ENCODE data around the gene PDGFA. TPM values are rescaled to one million over a fixed set of nuclear protein-coding genes. Genes with fewer than 3 reads are reported as not detected.

Gene PDGFA
- total RNA-seq, 1 donor from 2014 or later, result 78.8 TPM

DNA sequence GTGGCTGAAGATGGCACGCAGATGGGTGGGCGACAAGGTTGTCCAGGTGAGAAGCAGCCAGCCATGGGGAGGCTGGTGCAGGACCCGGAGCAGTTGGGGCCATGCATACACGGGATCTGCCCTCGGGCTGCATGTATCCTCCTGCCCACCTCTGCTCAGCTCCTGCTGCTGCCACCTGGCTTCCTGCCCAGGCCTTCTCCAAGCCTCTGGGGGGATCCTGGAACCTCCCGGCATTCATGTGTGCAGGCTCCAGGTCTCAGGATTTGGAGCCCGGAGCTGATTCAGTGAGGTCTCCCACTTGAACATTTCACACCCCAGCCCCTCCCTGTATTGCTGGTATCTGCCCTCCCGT, 27.0 kb downstream of the PDGFA start:
- Mint-ChIP-seq H3K27ac (peak overlapping the region; percentile 22), H3K9me3 (peaks cover 5% of the 10 kb centered on the region)

DNA sequence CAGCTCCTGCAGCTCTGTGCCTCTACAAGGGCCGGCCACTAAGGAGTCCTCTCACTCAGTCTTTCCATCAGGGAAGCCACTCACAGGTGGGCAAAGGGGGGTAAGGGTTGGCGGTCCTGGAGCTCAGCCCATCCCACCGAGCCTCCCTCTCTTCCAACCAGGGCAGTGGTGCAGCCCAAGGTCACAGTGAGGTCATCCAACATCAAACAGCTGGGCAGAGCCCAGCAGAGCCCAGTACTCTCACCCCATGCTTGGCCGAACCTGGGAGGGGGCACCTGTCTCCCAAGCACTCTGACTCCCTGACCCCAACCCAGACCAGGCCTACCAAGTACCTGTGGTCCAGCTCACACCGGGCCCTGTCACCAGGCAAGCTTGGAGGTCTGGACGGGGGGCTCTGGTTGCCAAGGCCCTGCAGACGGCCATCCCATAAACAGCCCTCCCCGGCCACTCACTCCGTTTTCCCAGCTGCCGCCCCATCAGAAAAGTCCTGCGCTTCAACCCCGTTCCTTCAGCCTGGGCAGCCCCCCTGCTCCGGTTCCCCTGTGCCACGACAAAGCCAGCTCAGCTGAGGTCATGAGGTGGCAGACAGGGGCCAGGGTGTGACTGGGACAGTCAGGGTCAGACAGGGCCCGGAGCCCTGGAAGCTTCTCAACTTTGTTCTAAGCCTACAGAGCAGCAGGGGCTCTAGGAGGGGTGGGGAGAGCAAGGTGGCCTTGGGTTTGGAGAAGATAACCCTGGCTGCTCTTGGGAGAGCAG, 27.5 kb downstream of the PDGFA start:
- no peak overlapping the region for H3K4me3 Mint-ChIP-seq
- TF ChIP-seq, protein P1, sequence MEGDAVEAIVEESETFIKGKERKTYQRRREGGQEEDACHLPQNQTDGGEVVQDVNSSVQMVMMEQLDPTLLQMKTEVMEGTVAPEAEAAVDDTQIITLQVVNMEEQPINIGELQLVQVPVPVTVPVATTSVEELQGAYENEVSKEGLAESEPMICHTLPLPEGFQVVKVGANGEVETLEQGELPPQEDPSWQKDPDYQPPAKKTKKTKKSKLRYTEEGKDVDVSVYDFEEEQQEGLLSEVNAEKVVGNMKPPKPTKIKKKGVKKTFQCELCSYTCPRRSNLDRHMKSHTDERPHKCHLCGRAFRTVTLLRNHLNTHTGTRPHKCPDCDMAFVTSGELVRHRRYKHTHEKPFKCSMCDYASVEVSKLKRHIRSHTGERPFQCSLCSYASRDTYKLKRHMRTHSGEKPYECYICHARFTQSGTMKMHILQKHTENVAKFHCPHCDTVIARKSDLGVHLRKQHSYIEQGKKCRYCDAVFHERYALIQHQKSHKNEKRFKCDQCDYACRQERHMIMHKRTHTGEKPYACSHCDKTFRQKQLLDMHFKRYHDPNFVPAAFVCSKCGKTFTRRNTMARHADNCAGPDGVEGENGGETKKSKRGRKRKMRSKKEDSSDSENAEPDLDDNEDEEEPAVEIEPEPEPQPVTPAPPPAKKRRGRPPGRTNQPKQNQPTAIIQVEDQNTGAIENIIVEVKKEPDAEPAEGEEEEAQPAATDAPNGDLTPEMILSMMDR (IDR thresholded peaks at IDR 0.05; ENCODE audit: unreplicated experiment), result no peak
- H3K4me1 Mint-ChIP-seq, result peaks cover 42% of the 10 kb centered on the region
- peaks cover 5% of the 10 kb centered on the region for H3K9me3 Mint-ChIP-seq
- H3K27ac Mint-ChIP-seq, result peak overlapping the region; percentile 21
- no peak for DNase-seq (ENCODE audit: low spot score in 2 of 2, unreplicated experiment in 2 of 2)
- H3K27me3 Mint-ChIP-seq (ENCODE audit: low read depth), result no peaks in the 10 kb centered on the region
- peaks cover 6% of the 10 kb centered on the region for H3K36me3 Mint-ChIP-seq

More for the DNA sequence above, 27.0 kb downstream of the PDGFA start:
- no peaks in the 10 kb centered on the region for H3K27me3 Mint-ChIP-seq (ENCODE audit: low read depth)
- H3K4me3 Mint-ChIP-seq, result no peak overlapping the region
- DNase-seq (ENCODE audit: low spot score in 2 of 2, unreplicated experiment in 2 of 2), result no peak
- peaks cover 10% of the 10 kb centered on the region for H3K36me3 Mint-ChIP-seq
- TF ChIP-seq, protein P1 (IDR thresholded peaks at IDR 0.05; ENCODE audit: unreplicated experiment), result no peak
- peaks cover 41% of the 10 kb centered on the region for H3K4me1 Mint-ChIP-seq

DNA sequence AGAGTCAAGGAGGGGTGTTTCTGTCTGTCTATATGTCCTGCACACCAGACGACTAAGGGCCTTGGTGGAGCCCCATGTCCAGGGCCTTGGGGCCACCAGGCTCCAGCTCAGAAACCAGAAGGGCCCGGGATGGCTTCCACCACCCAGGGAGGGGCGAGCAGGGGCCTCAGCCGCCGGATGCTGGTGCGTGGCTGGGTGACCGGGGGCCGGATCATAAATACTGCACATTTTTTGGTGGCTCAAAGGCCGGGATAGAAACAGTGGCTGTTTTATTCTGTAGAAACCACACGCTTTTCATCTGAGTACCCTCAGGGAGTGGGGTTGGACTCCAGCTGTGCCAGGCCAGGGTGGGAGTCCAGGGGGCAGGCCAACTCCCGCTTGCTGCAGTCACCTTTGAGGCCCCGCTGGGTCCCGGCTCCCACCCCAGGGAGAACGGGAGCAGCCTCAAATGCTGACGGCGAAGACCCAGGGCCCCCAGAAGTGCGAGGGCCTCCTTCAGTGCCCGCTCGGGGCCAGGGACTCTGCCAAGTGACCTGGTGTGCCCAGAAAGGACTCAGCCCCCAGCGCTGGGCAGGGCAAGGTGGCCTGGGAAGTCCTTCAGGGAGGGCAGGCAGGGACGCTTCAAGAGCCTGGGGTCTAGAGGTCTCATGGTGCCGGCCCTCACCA, 28.2 kb downstream of the PDGFA start:
- TF ChIP-seq, protein P1 (IDR thresholded peaks at IDR 0.05; ENCODE audit: unreplicated experiment), result no peak
- Mint-ChIP-seq H3K4me1 (peaks cover 47% of the 10 kb centered on the region), H3K27me3 (ENCODE audit: low read depth) (no peaks in the 10 kb centered on the region), H3K27ac (peak overlapping the region; percentile 53), H3K4me3 (no peak overlapping the region), H3K36me3 (peaks cover 3% of the 10 kb centered on the region), H3K9me3 (peaks cover 5% of the 10 kb centered on the region)
- no peak for DNase-seq (ENCODE audit: low spot score in 2 of 2, unreplicated experiment in 2 of 2)

DNA sequence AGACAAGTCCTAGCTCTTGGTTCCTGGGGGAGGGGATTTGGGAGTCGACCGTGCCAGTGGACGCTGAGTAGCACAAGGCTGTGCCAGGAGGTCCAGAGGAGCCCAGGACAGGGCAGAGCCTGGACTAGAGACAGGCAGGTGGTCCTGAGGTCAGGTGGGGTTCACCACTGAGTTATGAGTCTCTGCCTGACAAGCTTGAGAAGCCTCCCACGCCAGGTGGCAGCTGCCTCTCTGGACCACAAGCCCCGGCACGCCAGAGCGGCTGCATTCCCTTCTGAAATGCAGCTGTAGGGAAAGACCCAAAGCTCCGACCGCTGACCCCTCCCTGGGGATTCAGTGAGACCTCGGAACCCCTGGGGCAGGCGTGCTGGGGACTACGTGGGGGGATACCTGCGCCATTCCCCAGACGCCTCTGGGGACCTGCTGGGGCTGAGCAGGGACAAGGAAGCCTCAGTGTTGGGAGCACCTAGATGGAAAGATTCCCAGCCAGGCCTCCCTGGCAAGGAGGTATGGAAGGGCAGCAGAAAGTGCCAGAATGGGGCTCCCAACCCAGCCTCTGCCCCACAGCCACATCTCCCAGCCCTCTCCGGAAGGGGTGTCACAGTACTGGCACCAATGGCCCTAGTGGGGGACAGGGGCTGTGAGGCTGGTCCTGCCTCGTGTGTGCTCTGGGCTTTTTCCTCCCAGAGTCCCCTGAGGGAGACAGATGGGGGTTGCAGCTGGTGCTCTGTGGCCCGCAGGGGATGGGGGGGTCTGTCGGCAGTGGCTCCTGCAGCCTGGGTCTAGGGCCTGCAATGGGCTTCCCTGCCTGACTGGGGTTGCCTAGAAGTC, 29.0 kb downstream of the PDGFA start:
- Mint-ChIP-seq H3K36me3 (peaks cover 3% of the 10 kb centered on the region), H3K4me1 (peaks cover 54% of the 10 kb centered on the region), H3K27ac (peak overlapping the region; percentile 86), H3K27me3 (ENCODE audit: low read depth) (no peaks in the 10 kb centered on the region), H3K4me3 (no peak overlapping the region), H3K9me3 (peaks cover 5% of the 10 kb centered on the region)
- no peak for DNase-seq (ENCODE audit: low spot score in 2 of 2, unreplicated experiment in 2 of 2)
- TF ChIP-seq, protein P1 (IDR thresholded peaks at IDR 0.05; ENCODE audit: unreplicated experiment), result no peak

DNA sequence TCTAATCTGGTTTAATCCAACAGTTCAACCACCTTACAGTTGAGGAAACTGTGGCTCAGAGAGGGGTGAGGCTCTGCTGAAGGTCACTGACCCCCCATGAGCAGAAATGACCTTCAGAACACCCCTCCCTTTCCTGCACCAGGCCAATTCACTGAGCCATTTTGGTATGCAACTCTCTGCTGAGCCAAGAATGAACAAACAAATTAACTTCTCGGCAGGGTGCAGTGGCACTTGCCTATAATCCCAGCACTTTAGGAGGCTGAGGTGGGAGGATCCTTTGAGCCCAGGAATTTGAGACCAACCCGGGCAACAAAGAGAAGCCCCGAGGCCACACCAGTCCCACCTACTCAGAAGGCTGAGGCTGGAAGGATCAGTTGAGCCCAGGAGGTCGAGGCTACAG, 29.8 kb downstream of the PDGFA start:
- Mint-ChIP-seq H3K4me1 (peaks cover 61% of the 10 kb centered on the region), H3K4me3 (no peak overlapping the region), H3K9me3 (peaks cover 5% of the 10 kb centered on the region), H3K27me3 (ENCODE audit: low read depth) (no peaks in the 10 kb centered on the region), H3K27ac (no peak overlapping the region), H3K36me3 (peaks cover 3% of the 10 kb centered on the region)
- no peak for DNase-seq (ENCODE audit: low spot score in 2 of 2, unreplicated experiment in 2 of 2)
- TF ChIP-seq, protein P1 (IDR thresholded peaks at IDR 0.05; ENCODE audit: unreplicated experiment), result no peak

All from mesothelial cell of epicardium (in vitro differentiated cells).